ENCODE measurements around the gene CPEB4. TPM values are rescaled to one million over a fixed set of nuclear protein-coding genes. Genes with fewer than 3 reads are reported as not detected.

The CPEB4 gene
- total RNA-seq, 1 donor from 2014 or later: 27.9 TPM

- FAIRE-seq: no peak
- H3K36me3 ChIP-seq (ENCODE audit: control insufficient read depth, insufficient read depth, low read length): no peaks in the 10 kb centered on the region
- H3K27me3 ChIP-seq (ENCODE audit: control insufficient read depth, insufficient read depth, low read length): no peaks in the 10 kb centered on the region
- H3K4me3 ChIP-seq (ENCODE audit: low read depth, low read length): no peak overlapping the region
- no peak for DNase-seq (ENCODE audit: low read depth)
- no peak for TF ChIP-seq CTCF (IDR thresholded peaks at IDR 0.05; ENCODE audit: insufficient read depth, low read length, severe bottlenecking)
These were observed 27.3 kb downstream of the CPEB4 start for GRCh38 chr5:173915310-173916014.

GRCh38 chr5:173916233-173916632 lies 28.1 kb downstream of the CPEB4 start:
- H3K36me3 ChIP-seq (ENCODE audit: control insufficient read depth, insufficient read depth, low read length): no peaks in the 10 kb centered on the region
- no peaks in the 10 kb centered on the region for H3K27me3 ChIP-seq (ENCODE audit: control insufficient read depth, insufficient read depth, low read length)
- DNase-seq (ENCODE audit: low read depth) (no peak), FAIRE-seq (no peak)
- no peak overlapping the region for H3K4me3 ChIP-seq (ENCODE audit: low read depth, low read length)
- TF ChIP-seq CTCF (IDR thresholded peaks at IDR 0.05; ENCODE audit: insufficient read depth, low read length, severe bottlenecking): no peak

GRCh38 chr5:173917788-173918786 lies 29.9 kb downstream of the CPEB4 start:
- H3K4me3 ChIP-seq (ENCODE audit: low read depth, low read length): peak overlapping the region; percentile 30
- no peak for TF ChIP-seq CTCF (IDR thresholded peaks at IDR 0.05; ENCODE audit: insufficient read depth, low read length, severe bottlenecking)
- DNase-seq (ENCODE audit: low read depth) (peak; percentile 84), FAIRE-seq (no peak)
- no peaks in the 10 kb centered on the region for H3K27me3 ChIP-seq (ENCODE audit: control insufficient read depth, insufficient read depth, low read length)
- H3K36me3 ChIP-seq (ENCODE audit: control insufficient read depth, insufficient read depth, low read length): no peaks in the 10 kb centered on the region

- Histone ChIP-seq H3K4me3 (ENCODE audit: low read depth, low read length) (no peak overlapping the region), H3K36me3 (ENCODE audit: control insufficient read depth, insufficient read depth, low read length) (no peaks in the 10 kb centered on the region), H3K27me3 (ENCODE audit: control insufficient read depth, insufficient read depth, low read length) (no peaks in the 10 kb centered on the region)
- DNase-seq (ENCODE audit: low read depth) (peak; percentile 48), FAIRE-seq (no peak)
- no peak for TF ChIP-seq CTCF (IDR thresholded peaks at IDR 0.05; ENCODE audit: insufficient read depth, low read length, severe bottlenecking)
These were observed 31.3 kb downstream of the CPEB4 start for GRCh38 chr5:173919443-173919842.

- Histone ChIP-seq H3K27me3 (ENCODE audit: control insufficient read depth, insufficient read depth, low read length) (no peaks in the 10 kb centered on the region), H3K4me3 (ENCODE audit: low read depth, low read length) (no peak overlapping the region), H3K36me3 (ENCODE audit: control insufficient read depth, insufficient read depth, low read length) (no peaks in the 10 kb centered on the region)
- FAIRE-seq (no peak), DNase-seq (ENCODE audit: low read depth) (no peak)
- TF ChIP-seq CTCF (IDR thresholded peaks at IDR 0.05; ENCODE audit: insufficient read depth, low read length, severe bottlenecking): no peak
These were observed 32.0 kb downstream of the CPEB4 start for GRCh38 chr5:173920024-173920753.

All from bronchial epithelial cell (primary cell).